Vagina (tissue), 2 donors: ENCODE data around the gene ASB14.

Experiments
- CTCF ChIP-seq, 3 experiments: fragments of 450-650 bp in 2 of 3; fragments of 200-600 bp in 1 of 3; sonication (generic) in 1 of 3; IDR thresholded peaks; one replicate each; pipeline ENCODE4 v1.5.1; 2017 to 2019; ENCODE audit warnings: antibody characterized with exemption in 3 of 3, mild to moderate bottlenecking in 2 of 3, moderate library complexity in 2 of 3
- POLR2A ChIP-seq, 2 donors: fragments of 450-650 bp; IDR thresholded peaks; one replicate each; pipeline ENCODE4 v1.6.1; 2017; ENCODE audit warnings: antibody characterized with exemption in 2 of 2, mild to moderate bottlenecking in 2 of 2, moderate library complexity in 2 of 2
- POLR2AphosphoS5 ChIP-seq, 2 donors: sonication (generic); formaldehyde crosslinking; IDR thresholded peaks; one replicate each; pipeline ENCODE4 v1.9.0; 2017; ENCODE audit warnings: antibody characterized with exemption in 2 of 2, mild to moderate bottlenecking in 2 of 2, low read depth in 1 of 2; ENCODE audit not compliant: insufficient read depth in 1 of 2

GRCh38 chr3:57244946-57245345 is 47.5 kb downstream of the ASB14 start:
- TF ChIP-seq CTCF (IDR thresholded peaks at IDR 0.05): no peak
- no peak for TF ChIP-seq POLR2A (IDR thresholded peaks at IDR 0.05)
- no peak for TF ChIP-seq POLR2AphosphoS5 (IDR thresholded peaks at IDR 0.05; ENCODE audit: insufficient read depth in 1 of 2, low read depth in 1 of 2)
